GM12891 (cell line): ENCODE results near the gene RUNX1.

Experiments used
- POLR2A ChIP-seq: IDR thresholded peaks from 2 replicates; pipeline ENCODE4 v1.6.1; 2011; ENCODE audit warnings: low read depth, low read length, control low read depth
- POLR2AphosphoS5 ChIP-seq: IDR thresholded peaks from 2 replicates; pipeline ENCODE4 v1.6.1; 2011; ENCODE audit warnings: low read depth, low read length, control low read depth
- SPI1 ChIP-seq: IDR thresholded peaks from 2 replicates; pipeline ENCODE4 v1.6.1; 2011; ENCODE audit warnings: low read depth, low read length, control low read depth
- TAF1 ChIP-seq: IDR thresholded peaks from 2 replicates; pipeline ENCODE4 v1.6.1; 2011; ENCODE audit warnings: low read depth, low read length, control low read depth

GRCh38 chr21:34797201-34797525, 251.9 kb downstream of the RUNX1 start:
- TF ChIP-seq POLR2A (no peak), POLR2AphosphoS5 (no peak), SPI1 (no peak), TAF1 (no peak)
